HG02571 (cell line): ENCODE measurements around the gene CD9.
"Not testable (repeated sequence)": the region's sequence is repeated elsewhere in the genome, so short reads cannot be mapped to it uniquely, and the experiment has no call there.

Experiments
- ATAC-seq: cut with Tn5 transposase; IDR thresholded peaks from one replicate; pipeline ENCODE4 v1.9.1; 2021; ENCODE audit warnings: mild to moderate bottlenecking, moderate library complexity; ENCODE audit not compliant: unreplicated experiment

CD9 gene

GRCh38 chr12:6178981-6179761 lies 21.0 kb upstream of the CD9 start:
- ATAC-seq: no peak

- ATAC-seq: no peak
These were observed 19.7 kb upstream of the CD9 start for GRCh38 chr12:6180268-6181051.

GRCh38 chr12:6181166-6181565 lies 19.0 kb upstream of the CD9 start:
- ATAC-seq: no peak

GRCh38 chr12:6181583-6182278 lies 18.5 kb upstream of the CD9 start:
- no peak for ATAC-seq

GRCh38 chr12:6182279-6182898 lies 17.8 kb upstream of the CD9 start:
- ATAC-seq: no peak

GRCh38 chr12:6183689-6184428 lies 16.3 kb upstream of the CD9 start:
- no peak for ATAC-seq

- no peak for ATAC-seq
These were observed 14.0 kb upstream of the CD9 start for GRCh38 chr12:6185961-6186827.

- ATAC-seq: no peak
These were observed 12.0 kb upstream of the CD9 start for GRCh38 chr12:6187948-6188793.

- ATAC-seq: no peak
These were observed 11.2 kb upstream of the CD9 start for GRCh38 chr12:6189028-6189427.

- not testable (repeated sequence) for ATAC-seq
These were observed 10.1 kb upstream of the CD9 start for GRCh38 chr12:6189952-6190598.

GRCh38 chr12:6190767-6191530 lies 9.3 kb upstream of the CD9 start:
- ATAC-seq: not testable (repeated sequence)

- ATAC-seq: no peak
These were observed 7.4 kb upstream of the CD9 start for GRCh38 chr12:6192604-6193380.

GRCh38 chr12:6193853-6194815 lies 6.1 kb upstream of the CD9 start:
- ATAC-seq: no peak

GRCh38 chr12:6195665-6196535 lies 4.3 kb upstream of the CD9 start:
- ATAC-seq: no peak

GRCh38 chr12:6198051-6198450 lies 2.1 kb upstream of the CD9 start:
- ATAC-seq: no peak
